NOMO-1 treated with dmso at 0.1 percent for 144 hours (cell line): Measurements from ENCODE around the gene SHANK2.
"Not testable (repeated sequence)": the region's sequence is repeated elsewhere in the genome, so short reads cannot be mapped to it uniquely, and the experiment has no call there.

Source experiments
- DNase-seq: peaks from one replicate; lab custom pipeline; 2025; ENCODE audit not compliant: unreplicated experiment; lab: John Stamatoyannopoulos, UW

Gene SHANK2

GRCh38 chr11:71245601-71246391, 6.6 kb downstream of the SHANK2 start:
- no peak for DNase-seq

GRCh38 chr11:71244116-71244810, 8.1 kb downstream of the SHANK2 start:
- DNase-seq = no peak

DNA sequence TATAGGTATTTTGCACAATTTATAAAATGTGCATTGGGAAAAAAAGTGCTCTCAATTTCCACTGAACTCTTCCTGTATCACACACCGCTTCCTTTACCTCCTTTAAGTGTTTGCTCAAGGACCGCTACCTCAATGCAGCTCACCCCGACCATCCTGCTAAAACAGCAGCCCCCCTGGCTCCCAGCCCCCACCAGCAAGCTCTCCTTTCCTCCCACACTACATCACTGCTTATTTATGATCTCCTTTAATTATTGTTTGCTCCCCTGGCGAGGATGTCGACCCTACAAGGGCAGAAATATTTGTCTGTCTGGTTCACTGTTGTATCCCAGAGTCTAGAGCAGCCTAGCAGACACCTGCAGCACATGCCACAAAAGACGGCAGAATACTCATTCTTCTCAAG, 10.0 kb downstream of the SHANK2 start:
- DNase-seq = no peak

GRCh38 chr11:71241721-71242259, 10.6 kb downstream of the SHANK2 start:
- DNase-seq = no peak

DNA sequence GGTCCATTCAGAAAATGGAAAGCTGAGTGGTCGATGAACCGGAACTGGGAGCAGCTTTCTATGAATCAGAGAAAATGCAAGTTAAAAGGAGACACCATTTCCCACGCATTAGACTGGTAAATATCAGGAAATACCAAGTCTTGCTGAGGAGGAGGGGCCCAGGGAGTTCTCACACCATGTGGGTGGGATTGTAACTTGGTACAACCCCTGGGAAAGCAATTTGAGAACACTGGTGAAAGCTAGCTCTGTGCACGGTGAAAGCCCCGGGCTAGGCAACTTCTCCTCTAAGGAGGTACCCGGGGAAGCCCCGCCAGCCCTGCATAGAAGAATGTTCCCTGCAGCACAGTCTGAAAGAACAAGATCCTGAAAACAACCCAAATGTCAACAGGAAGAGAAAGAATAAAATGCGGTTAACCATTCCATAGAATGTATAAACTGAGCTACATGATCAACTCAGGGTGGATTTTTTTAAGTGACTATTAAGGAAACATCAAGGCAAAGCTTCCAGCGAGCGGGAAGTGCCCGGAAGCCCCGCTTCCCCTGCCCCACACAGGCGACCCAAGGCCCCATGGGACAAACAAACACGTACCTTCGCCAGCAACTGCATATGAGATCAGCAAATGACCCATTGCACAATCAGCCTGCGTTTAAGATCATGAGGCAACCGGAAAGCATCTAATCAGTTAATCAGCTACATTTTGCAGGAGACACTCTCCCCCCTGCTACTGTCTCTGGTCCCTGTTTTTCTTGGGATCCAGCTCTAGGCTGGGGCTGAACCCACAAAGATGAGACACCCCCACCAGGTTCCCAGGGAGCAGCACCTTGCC, 11.3 kb downstream of the SHANK2 start:
- peak; percentile 1 for DNase-seq

DNA sequence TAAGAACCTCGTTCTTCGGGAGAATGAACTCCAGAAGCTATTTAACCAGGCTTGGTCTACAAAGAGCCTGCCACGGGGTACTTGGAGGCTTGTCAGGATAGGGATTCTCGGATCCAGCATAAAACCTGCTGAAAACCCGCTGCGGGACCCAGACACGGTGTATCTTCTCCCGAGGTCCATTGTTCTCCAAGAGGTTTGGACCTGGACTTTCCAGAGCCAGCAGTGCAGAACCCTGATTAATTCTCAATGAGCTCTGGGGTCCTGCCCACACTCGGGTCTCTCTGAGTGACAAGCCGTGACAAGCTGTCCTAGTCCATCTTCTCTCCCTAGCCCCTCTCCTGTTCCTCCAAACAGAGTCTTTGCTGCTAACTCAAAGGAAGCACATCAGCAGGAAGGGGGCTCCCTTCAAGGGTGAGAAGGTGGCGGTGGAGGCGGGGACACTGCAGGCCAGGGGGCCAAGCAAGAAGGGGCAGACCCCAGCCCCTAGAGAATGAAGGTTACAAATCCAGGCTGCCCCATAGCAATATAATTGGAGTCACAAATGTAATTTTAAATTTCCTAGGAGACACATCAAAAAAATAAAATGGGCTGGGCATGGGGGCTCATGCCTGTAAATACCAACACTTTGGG, 12.2 kb downstream of the SHANK2 start:
- no peak for DNase-seq

DNA sequence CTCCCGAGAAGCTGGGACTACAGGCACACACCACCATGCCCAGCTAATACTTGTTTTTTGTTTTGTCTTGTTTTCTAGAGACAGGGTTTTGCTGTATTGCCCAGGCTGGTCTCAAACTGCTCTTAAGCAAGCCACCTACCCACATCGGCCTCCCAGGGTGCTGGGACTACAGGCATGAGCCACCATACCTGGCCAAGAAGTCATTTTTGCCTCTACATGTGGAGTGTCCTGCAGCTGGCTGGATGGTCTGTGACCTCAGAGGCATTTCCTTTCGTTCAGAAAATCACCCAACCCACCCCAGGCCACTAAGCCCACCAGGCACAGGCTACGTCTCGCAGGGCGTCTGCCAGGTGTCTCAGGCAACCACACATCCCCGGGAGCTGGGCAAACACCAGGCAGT, 12.8 kb downstream of the SHANK2 start:
- no peak for DNase-seq

DNA sequence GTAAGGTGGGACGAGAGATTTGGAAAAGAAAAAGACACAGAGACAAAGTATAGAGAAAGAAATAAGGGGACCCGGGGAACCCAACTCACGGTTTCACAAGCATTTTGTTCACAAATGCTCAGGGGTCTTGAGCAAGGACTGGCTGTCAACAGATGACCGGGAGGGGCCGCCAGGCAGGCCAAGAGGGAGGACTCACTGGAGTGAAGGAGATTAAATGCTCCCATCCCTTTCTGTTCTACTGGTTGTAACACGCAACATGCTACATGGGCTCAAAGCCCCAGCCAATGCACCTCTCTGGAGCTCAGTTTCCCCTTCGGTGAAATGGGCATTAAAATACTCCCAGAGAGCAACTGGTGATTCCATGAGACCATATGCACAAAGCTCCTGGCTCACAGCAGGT, 13.4 kb downstream of the SHANK2 start:
- DNase-seq = no peak

- no peak for DNase-seq
These were observed 14.0 kb downstream of the SHANK2 start for GRCh38 chr11:71238285-71238875.

GRCh38 chr11:71237853-71238252, 14.5 kb downstream of the SHANK2 start:
- no peak for DNase-seq

DNA sequence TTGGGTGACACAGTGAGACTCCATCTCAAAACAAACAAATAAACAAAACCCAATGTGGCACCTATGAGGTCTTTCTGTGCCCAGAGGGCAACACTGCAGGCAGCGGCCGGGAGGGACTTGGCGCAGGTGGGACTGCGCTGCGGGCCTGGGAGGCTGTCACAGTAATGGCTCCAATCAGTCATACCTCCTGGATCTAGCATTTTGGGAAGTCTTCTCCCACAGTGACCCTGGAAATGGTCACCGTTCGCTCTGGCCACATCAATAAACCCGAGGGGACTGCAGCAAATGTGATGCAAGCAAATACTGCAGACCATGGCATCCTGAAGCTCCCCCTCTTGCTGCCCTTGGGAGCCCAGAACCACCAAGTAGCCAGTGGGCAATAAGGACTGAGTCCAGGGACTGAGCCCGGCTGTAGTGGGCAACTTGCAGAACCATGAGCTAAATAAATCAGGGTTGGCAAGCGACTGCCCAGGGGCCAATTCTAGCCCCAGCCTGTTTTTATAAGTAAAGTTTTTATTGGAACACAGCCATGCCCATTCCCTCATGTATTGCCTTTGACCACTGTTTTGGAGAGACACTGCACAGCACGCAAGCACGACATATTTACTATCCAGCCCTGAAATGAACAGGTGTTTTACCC, 15.4 kb downstream of the SHANK2 start:
- DNase-seq = no peak

DNA sequence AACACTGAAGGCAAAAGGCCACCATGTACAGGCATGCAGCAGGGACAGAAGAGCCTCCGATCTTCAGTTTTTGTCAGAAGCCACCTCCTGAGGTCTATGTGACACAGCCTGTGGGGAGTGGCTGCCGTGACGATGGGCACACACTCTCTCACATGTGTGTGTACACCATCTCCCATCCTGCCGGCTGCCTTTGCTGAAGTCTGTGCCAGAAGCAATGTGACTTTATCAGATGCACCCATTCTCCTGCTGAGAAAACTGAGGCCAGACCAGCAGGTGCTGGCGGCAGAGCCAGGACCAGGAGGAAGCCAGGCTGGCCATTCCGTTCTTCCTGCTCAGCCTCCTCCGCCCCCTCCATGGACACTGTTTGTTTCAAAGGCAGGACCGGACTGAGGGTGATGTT, 16.7 kb downstream of the SHANK2 start:
- DNase-seq = no peak

DNA sequence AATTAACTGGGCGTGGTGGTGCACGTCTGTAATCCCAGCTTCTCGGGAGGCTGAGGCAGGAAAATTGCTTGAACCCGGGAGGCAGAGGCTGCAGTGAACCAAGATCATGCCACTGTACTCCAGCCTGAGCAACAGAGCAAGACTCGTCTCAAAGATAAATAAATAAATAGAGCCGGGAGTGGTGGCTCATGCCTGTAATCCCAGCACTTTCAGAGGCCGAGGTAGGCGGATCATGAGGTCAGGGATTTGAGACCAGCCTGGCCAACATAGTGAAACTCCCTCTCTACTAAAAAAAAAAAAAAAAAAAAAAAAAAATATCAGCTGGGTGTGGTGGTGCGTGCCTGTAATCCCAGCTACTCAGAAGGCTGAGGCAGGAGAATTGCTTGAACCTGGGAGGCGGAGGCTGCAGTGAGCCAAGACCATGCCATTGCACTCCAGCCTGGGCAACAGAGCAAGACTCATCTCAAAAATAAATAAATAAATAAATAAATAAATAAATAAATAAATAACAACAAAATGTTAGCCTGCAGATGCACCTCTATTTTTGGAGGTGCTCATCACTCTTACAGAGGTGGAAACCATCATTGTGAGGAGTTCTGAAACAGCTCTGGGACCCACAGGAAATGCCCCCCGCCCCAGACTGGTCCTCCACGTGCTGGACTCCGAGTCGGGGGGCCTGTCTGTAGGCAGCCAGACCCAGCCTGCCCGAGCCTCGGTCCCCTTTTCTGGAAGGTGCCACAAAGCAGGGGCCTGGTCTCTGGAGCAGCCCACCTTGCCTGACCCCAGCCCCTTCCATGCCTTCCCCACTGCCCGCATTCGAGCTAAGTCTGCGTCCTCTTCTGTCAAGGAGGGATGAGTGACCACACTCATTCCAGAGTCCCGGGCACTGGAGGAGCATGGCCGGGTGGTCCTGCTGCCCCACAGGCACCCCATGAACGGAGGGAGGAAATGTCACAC, 18.2 kb downstream of the SHANK2 start:
- DNase-seq = not testable (repeated sequence)

GRCh38 chr11:71232364-71232763, 20.0 kb downstream of the SHANK2 start:
- DNase-seq = no peak

- DNase-seq = no peak
These were observed 23.4 kb downstream of the SHANK2 start for GRCh38 chr11:71228961-71229360.

- DNase-seq = no peak
These were observed 25.2 kb downstream of the SHANK2 start for GRCh38 chr11:71227058-71227659.

GRCh38 chr11:71223671-71224660, 28.4 kb downstream of the SHANK2 start:
- no peak for DNase-seq

- no peak for DNase-seq
These were observed 29.3 kb downstream of the SHANK2 start for GRCh38 chr11:71223081-71223405.
